BJ (cell line): ENCODE results near the gene PAPOLB. TPM values are rescaled to one million over a fixed set of nuclear protein-coding genes. Genes with fewer than 3 reads are reported as not detected.

ENCODE experiments used
- CTCF ChIA-PET: fragments of 350-600 bp; formaldehyde crosslinking; extraction: SDS; loops from one replicate; lab custom pipeline; 2021; ENCODE audit warnings: antibody characterized with exemption, inconsistent platforms; lab: Yijun Ruan, JAX
- POLR2A ChIA-PET: fragments of 300-600 bp; sonication (Branson Sonifier 250); formaldehyde crosslinking; extraction: SDS; loops from one replicate; lab custom pipeline; 2021; ENCODE audit warnings: antibody characterized with exemption; lab: Charles Lee
- DNase-seq: peaks from one replicate; pipeline ENCODE4 v3.0.0-alpha.2; 2011; ENCODE audit warnings: low read depth
- H3K27me3 ChIP-seq: 2 replicates; pipeline ENCODE4 v1.6.0; 2011; ENCODE audit warnings: low read length; ENCODE audit not compliant: control insufficient read depth, insufficient read depth
- H3K36me3 ChIP-seq: 2 replicates; pipeline ENCODE4 v1.5.1; 2011; ENCODE audit warnings: low read length; ENCODE audit not compliant: control insufficient read depth, insufficient read depth
- H3K4me3 ChIP-seq: 2 replicates; pipeline ENCODE4 v1.5.1; 2011; ENCODE audit warnings: low read depth, mild to moderate bottlenecking, control low read depth, low read length
- polyA plus RNA-seq: library from polyadenylated mRNA; depleted of rRNA; stranded (reverse); fragments of >200 nt; gene quantifications from 2 replicates; pipeline ENCODE4 v1.2.3, GENCODE V29; 2011
- TF ChIP-seq, protein P1 (sequence below): IDR thresholded peaks from 2 replicates; pipeline ENCODE4 v1.5.1; 2011; ENCODE audit warnings: low read depth, mild to moderate bottlenecking, control low read depth, inconsistent platforms, low read length, moderate library complexity; ENCODE audit not compliant: insufficient read depth

Gene PAPOLB
- polyA plus RNA-seq, 1 experiment: 0.01 TPM

DNA sequence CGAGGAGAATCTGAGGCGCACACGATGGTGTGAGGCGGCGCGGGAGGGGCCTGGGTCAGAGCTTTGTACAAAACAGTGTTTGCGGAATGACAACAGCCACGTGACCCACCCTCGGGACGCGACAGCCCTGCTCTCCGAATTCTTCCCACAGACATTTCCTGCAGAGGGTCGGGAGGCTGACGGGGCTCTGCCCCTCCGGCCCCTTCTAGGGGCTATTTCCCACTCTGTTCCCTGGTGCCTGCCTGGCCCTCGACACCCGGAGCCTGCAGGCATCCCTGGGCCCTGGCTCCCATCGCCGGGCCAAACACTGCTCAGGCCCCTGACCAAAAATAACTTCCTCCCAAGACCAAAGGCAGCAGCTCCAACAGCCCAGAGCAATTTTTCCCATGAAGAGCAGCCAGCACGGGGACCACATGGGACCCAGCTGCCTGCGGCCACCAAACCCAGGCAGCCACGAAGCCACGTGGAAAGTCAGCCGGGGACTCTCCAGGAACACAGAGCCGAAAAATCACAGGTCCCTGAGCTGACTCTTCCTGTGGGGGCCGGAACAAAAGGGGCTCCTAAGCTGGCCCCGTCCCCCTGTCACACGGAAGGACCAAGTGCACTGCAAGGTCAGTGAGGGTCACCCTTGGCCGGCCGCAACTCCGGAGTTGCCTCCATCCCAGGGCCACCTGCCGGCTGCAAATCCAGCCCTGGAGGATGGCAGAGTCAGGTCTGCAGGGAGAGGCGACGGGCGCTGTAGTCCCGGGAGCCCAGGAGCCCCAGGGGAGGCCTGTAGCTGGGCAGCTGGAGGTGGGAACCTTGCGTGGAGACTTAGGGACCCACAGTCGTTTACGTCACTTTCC, 42.0 kb downstream of the PAPOLB start:
- CTCF ChIA-PET: interaction anchor here (0.6 to 0.7 kb wide), 3 partner anchors 10 to 164 kb away, joined by 4 to 5 read pairs (median 4); no protein-coding TSS in a partner anchor
- POLR2A ChIA-PET: no interaction called here

DNA sequence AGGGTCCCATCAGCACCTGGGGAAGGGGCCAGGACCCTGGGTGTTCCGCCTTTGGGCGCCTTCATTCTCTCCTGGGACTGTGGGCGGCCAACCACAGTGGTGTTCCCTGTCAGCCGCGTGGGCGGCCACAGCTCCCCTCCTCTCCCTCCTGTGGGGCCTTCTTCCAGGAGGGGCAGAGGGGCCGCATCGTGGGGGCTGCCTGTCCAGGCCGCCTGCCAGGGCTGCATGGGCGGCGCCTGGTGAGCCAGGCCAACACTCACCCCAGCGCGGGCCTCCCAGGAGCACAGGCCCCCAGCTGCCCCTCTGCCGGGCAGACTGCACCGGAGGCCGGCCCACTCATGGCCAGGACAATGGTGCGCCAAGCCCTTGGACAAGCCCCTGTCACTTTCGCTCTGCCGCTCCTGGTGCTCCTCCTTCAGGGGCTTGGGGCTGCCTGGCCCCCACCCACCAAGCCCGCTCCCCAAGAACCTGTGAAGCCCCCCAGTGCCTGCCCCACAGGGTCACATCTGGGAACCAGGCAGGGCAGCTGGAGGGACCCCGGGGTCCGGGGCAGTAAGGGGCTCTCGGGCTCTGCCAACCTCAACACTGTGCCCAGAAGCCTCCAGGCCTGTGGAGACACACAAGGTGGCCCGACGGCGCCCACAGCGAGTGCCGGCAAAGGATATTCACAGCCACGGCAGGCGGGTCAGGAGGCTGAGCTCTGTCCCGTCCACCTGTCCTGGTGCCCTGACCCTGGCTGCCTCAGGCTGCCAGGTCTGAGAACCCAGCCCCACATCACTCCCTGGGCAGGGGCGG, 43.6 kb downstream of the PAPOLB start:
- Histone ChIP-seq H3K4me3 (no peak overlapping the region), H3K36me3 (no peaks in the 10 kb centered on the region), H3K27me3 (no peaks in the 10 kb centered on the region)
- TF ChIP-seq, protein P1, sequence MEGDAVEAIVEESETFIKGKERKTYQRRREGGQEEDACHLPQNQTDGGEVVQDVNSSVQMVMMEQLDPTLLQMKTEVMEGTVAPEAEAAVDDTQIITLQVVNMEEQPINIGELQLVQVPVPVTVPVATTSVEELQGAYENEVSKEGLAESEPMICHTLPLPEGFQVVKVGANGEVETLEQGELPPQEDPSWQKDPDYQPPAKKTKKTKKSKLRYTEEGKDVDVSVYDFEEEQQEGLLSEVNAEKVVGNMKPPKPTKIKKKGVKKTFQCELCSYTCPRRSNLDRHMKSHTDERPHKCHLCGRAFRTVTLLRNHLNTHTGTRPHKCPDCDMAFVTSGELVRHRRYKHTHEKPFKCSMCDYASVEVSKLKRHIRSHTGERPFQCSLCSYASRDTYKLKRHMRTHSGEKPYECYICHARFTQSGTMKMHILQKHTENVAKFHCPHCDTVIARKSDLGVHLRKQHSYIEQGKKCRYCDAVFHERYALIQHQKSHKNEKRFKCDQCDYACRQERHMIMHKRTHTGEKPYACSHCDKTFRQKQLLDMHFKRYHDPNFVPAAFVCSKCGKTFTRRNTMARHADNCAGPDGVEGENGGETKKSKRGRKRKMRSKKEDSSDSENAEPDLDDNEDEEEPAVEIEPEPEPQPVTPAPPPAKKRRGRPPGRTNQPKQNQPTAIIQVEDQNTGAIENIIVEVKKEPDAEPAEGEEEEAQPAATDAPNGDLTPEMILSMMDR: no peak
- DNase-seq: no peak
- ChIA-PET CTCF (interaction anchor here (0.7 kb wide), 1 partner anchor 14 kb away, joined by 3 read pairs; no protein-coding TSS in a partner anchor), POLR2A (no interaction called here)

More for the DNA sequence above, 42.0 kb downstream of the PAPOLB start:
- Histone ChIP-seq H3K4me3 (no peak overlapping the region), H3K27me3 (no peaks in the 10 kb centered on the region), H3K36me3 (no peaks in the 10 kb centered on the region)
- TF ChIP-seq, protein P1: no peak
- no peak for DNase-seq

DNA sequence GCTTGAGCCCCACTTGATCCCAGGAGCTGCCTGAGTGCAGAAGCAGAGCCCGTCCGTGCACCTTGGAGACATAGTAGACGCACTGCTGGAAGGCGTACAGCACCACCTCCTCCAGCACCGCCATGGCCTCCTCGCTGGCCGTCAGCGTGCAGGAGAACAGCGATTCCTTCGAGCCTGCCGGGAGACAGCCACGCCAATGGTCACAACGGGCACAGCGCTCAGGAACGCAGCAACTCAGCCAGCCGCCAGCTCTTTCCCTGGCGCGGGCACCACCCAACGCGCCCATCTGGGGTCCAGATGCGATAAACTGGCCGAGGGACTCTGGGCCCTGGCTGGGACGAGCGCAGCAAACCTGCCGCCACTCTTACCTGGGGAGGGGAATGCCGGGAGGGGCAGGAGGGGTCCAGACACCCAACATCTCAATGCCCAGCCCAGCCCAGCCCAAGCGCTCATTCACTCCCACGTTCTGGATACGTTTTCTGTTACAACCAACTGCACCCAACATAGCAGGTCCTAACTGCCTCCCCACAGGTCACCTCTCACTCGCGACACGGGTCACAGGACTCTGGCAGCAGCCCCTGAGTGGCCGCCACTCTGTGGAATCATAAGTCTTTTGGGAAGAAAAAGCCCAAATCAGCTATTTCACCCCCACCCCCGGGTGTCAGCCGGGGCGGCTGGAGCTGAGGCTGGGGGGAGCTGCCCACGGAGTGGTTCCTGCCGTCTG, 44.5 kb downstream of the PAPOLB start:
- H3K27me3 ChIP-seq: no peaks in the 10 kb centered on the region
- H3K4me3 ChIP-seq: no peak overlapping the region
- H3K36me3 ChIP-seq: no peaks in the 10 kb centered on the region
- CTCF ChIA-PET: interaction anchor here (0.7 to 1.8 kb wide), 3 partner anchors 13 to 25 kb away, joined by 3 to 6 read pairs (median 4); no protein-coding TSS in a partner anchor
- TF ChIP-seq, protein P1: no peak
- DNase-seq: no peak
- POLR2A ChIA-PET: interaction anchor here (0.6 kb wide), 1 partner anchor 365 kb away, joined by 3 read pairs; no protein-coding TSS in a partner anchor

DNA sequence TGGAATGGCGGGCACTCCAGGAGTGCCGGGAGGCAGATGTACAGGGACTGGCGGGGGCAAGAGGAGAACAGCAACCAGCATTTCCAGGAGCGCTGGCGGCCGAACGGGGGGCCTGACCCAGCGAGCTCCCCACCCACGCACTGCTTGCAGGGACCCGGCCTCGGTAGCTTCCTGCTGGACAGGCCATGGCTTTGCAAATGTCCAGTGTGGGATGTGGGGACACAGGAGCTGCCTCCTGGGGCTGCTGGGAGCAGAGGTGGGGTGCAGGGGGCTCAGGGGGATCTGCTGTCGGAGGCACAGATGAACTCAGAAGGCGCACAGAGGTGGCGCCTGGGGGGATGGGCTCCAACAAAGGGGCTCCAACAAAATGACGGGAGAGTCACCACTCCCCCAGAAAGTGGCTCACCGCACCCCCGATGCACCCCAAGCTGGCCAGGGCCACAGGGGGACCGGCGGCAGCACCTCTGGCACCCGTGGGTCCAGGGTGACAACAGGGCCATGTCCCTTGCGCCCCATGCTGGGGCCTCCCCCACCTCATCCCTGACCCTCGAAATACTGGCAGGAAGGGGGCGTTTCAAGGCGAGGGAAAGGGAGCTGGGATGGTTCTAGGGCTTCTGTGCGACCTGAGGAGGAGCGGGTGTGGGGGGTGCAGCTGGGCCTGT, 45.3 kb downstream of the PAPOLB start:
- CTCF ChIA-PET: interaction anchor here (1.4 to 1.8 kb wide), 3 partner anchors 14 to 269 kb away, joined by 3 to 6 read pairs (median 4); no protein-coding TSS in a partner anchor

More for the DNA sequence above, 45.3 kb downstream of the PAPOLB start:
- DNase-seq: no peak
- POLR2A ChIA-PET: interaction anchor here (0.6 kb wide), 1 partner anchor 366 kb away, joined by 3 read pairs; no protein-coding TSS in a partner anchor
- no peaks in the 10 kb centered on the region for H3K27me3 ChIP-seq
- TF ChIP-seq, protein P1: no peak
- no peak overlapping the region for H3K4me3 ChIP-seq
- no peaks in the 10 kb centered on the region for H3K36me3 ChIP-seq
